HG03108 (cell line): ENCODE data around the gene TECPR2.

Experiments
- ATAC-seq: cut with Tn5 transposase; IDR thresholded peaks from one replicate; pipeline ENCODE4 v1.9.1; 2021; ENCODE audit warnings: moderate library complexity; ENCODE audit not compliant: unreplicated experiment

TECPR2 gene

DNA sequence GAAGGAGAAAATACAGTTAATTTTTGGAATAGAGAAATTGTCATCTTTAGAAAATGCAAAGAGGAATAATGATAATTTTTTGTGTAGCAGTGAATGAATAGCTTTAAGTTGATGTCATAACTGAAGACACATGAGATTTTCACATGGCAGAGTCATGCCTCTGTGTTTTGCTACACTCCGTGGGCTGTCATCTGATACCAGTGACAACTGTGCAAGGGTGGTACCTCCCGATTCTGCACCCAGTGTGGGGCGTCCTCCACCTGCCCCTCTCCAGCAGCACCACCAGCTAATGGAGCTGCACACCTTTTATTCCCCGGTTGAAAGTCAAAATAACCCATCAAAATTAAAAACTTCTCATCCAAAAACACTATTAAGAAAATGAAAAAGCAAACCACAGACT lies 99.7 kb downstream of the TECPR2 start:
- no peak for ATAC-seq

DNA sequence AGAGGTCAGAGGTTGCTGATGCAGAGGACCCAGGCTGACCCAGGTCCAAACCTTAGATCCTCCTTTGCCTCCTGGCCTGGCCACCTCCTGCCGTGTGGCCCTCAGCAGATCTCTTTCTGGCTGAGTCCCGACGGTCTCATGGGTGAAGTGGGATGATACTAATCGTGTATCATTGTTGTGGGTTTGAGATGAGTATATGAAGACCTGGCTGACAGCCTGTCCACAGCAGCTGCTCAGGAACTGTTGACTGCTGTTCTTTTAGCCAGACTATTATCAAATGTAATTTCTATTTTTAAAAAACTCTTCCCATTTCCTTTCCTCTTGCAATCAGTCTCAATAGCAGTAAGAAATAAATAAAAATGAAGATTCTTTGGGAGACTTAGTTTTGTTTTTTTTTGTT lies 101.3 kb downstream of the TECPR2 start:
- ATAC-seq = no peak

DNA sequence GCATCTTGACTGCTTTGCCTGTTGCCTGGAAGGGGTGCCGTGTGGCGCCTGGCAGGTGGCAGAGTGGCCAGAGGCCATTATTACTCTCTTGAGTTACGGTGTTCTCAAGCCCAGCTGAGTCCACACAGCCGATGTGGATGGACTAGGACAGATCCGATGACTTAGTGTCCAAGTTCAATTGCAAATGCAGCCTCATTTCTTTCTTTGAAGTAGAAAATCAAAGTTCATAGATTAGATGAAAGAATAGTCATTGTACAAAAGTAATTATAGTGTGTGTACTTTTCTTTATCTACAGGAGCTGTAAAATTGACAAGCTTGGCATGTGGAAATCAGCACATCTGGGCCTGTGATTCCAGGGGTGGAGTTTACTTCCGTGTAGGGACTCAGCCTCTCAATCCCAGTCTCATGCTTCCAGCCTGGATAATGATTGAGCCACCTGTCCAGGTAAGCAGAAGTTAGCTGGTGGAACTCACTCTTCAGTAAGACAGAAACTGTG lies 102.2 kb downstream of the TECPR2 start:
- no peak for ATAC-seq

DNA sequence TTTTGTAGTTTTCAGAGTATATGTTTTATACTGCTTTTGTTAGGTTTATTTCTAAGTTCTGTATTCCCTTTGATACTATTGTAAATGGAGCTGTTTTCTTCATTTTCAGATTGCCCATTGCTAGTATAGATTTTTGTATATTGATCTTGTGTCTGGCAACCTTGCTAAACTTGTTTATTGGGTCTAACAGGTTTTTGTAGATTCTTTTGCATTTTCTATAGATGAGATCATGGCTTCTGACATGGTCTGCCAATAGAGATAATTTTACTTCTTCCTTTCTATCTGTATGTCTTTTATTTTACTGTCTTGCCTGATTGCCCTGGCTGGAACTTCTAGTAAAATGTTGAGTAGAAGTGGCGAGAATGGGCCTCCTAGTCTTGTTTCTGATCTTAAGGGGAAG lies 106.5 kb downstream of the TECPR2 start:
- no peak for ATAC-seq

DNA sequence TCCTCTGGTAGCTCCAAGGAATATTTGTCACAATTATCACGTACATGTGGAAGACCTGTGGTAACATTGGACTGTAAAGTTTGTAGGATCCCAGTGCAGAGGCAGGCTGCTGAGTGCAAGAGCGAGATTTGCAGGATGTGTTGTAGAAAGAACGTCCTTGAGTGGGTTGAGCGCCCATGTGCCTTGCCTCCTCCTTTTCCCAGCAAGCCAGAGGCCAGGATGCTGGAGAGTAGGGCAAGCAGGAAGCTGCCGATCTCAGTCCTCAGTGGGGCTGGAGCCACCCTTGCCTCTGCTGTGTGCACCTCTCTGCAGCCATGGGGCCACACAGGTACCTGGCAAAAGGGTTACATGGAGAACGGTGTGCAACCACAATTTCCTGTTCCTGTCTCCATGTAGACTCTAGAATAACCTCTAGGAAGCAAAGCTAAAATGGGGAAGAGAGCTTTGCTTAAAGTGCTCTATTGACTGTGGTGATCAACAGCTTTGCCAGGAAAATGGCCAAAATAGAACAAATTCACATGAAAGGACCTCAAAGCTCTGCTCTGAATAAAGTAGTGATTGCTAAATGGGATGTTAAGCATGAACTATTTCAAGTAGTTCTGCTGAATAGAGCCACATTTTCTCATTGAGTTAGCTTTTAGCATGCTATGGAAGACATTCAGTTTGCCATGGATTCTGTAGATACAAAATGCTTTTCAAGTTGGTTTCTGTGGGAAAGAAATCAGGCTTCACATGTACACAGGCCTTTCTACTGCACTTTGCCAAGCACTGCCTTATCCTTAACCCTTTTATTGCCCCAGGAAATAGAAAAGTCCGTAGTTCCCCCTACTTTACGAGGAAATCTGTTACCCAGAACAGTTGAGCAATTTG lies 109.4 kb downstream of the TECPR2 start:
- no peak for ATAC-seq

DNA sequence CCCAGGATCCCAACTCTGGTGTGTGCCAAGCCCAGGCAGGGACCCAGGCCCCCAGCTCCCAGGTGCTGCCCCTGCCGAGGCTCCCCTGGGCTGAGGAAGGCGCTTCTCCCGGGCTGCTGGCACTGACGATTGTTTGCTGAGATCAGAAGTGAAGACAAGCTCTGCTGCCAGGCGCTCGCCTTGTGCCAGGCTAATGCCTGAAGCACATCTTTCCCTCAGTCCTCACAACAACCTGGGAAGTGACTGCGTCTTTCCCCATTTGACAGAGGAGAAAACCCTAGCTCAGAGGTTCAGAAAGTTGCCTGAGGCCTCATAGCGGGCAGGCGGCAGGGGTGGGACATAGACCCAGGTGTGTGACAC lies 110.0 kb downstream of the TECPR2 start:
- no peak for ATAC-seq

DNA sequence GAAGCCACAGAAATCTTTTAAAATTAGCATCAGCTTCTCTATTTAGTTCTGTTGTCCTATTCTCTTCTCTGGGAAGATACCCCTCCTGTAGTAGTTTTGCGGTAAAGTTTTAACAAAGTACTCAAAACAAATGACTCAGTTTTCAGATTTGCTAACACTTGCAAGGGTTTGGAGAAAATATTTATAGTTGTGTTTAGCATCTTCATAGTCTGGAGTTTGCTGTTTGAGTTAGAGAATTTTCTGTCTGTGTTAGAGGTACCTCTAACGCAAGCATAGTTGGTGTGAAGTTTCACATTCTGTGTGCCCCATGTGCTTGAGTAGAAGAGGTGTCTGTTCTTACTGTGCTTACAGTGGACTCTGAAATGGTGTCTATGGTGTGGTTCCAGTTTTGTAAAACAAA lies 110.8 kb downstream of the TECPR2 start:
- no peak for ATAC-seq

DNA sequence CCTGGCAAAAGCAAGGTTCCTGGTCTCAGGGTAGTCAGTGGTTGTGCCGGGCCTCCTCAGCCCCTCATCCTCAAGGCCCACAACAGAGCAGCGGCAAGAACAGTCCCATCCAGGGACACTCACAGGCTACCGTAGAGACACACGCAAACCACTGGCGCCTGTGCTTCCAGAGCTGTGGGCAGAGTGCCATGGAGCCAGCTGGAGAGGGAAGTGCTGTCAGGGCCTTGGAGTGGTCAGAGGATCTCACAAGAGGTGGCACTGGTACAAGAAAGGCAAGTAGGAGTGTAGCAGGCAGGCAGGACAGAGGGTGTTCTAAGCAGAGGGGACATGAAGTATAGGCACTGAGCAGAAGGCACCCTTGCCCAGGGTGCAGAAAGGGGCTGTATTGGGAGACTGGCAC lies 112.2 kb downstream of the TECPR2 start:
- ATAC-seq = no peak

DNA sequence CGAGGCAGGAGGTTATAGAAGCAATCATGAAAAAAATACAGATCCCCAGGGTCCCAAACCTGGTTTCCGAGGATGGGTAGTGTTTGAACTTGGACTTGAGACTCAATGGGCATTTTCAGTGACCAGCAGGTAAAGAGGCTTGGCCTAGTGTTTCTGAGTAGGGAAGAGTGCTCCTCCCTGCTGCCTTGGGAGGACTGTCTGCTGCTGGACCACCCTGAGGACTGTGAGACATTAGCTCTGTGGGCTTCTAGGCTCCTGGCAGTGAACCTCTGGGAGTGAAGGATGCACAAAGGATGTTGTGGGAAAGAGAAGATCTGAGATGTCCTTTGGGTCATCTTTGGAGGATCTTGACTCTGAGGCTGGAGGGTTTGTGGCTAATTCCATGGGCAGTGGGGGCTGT lies 116.4 kb downstream of the TECPR2 start:
- no peak for ATAC-seq

DNA sequence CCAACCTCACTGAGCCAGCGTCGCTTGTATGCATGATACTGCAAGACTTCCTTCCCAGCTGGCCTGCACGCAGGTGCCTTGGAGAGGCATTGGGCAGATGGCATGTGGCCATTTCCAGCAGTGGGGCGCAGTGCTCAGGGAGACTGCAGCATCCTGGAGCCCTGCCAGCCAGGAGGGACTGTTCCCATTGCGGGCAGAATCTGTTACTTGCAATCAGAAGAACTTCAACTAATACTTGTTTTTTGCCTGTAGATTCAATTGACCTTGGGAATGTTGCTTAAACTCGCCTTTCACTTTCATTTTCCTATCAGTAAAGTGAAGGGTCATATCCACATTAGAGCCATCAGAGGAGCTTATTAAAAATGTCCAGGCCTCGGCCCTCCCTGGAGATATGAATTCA lies 117.0 kb downstream of the TECPR2 start:
- no peak for ATAC-seq

DNA sequence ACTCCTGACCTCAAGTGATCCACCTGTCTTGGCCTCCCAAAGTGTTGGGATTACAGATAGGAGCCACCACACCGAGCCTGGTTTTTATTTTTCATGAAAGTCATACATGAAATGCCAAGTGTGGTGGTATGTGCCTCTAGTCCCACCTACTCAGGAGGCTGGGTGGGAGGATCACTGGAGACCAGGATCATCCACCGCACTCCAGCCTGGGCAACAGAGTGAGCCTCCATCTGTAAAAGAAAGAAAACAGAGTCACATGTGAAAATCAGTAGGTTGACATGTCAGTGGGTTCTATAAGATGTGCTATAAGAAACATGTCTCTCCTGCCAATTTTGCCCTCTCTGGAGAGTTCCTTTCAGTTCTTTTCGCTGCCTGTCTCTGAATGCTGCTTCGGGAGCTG lies 118.6 kb downstream of the TECPR2 start:
- ATAC-seq = no peak

DNA sequence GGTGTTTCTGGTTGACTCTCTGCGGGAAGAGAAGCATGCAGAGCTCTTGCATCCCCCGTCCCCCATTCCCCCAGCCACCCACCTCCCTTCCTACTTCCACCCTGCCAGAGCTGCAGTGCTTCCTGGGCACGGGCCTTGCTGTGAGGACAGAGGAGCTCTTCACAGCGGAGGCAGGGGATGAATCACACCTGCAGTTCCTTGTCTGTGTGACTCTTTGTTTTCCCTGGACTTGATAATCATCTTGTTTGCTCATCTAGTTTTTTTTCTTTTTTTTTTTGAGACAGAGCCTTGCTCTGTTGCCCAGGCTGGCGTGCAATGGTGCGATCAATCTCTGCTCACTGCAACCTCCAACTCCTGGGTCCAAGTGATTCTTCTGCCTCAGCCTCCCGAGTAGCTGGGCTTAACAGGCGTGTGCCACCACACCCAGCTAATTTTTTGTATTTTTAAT lies 119.1 kb downstream of the TECPR2 start:
- no peak for ATAC-seq

DNA sequence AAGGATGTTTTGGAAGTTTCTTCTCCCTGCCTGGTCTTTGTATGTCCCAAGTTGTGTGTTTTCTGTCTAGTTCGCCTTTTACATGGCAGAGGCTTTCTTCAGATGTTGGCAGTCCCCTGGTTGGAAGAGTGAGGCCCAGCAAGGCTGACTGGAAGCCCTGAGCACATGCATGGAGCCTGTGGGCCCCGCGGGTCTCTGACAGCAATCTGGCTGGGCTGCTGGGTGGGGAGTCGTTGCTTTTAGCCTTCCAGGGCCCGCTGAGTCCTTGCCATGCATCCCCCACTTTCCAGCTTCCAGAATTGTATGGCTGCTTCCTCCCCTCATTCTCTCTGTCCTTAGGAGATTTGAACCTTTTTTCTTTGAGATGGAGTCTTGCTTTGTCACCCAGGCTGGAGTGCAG lies 121.6 kb downstream of the TECPR2 start:
- ATAC-seq = no peak

DNA sequence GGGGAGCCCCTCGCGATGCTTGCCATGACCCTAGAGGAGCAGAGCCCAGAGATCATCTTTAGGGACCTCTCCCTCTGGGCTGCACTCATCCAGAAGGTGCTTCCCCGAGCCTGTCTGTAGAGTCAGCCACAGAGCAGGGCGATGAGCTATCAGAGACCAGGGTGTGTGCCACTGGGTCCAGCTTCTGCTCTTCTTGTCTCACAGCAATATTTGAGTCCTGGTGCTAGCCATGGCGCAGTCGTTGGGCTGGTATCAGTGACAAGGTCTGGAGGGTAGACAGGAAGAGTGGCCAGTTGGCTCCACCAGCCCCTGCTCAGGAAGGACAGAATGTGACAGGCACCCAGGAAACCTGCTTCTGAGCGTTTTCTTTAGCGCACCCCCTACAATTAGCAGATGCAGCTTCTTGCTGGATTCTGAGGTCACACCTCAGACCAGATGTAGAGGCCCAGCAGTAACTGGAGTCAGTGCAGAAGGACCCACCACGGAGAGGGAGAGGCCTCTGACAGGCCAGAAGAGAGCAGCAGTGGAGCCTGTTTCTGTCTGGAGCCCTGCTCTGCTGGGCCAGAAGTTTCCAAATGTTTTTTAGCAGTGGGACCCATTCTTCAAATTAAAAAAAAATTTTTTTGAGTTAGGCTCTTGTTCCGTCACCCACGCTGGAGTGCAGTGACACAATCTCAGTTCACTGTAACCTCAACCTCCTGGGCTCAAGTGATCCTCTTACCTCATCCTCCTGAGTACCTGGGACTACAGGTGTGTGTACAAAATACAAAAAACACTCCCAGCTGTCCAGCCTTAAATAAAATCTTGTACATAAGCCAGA lies 123.2 kb downstream of the TECPR2 start:
- no peak for ATAC-seq

DNA sequence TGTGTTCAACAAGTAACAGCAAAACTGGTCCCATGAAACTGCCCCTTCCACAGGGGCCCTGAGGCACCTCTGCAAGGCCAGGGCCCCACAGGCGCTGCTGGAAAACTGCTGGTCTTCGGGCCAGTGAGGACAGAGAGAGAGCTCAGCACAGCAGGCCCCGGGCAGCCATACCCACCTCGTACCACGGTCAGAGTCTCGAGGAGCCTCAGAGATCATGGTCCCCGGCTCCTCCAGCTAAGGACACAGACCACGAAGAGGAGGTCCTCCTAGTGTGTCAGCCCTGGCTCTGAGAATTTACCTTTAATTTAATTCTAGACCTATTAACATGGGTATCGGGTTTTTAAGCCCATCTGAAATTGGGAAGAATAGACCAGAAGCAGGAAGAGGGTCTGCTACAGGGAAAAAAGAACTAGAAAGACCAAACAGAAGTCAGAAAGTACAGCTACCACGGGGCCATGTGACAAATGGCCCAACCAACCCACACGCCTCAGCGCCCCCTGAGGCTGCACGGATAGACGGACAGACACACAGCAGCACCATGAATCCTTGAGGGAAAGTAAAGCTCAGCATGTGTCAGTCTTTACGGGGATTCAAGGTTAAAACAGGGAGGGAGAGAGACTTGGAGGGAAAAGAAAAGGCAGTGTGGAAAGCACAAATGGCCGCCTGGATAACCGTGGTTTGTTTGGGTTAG lies 123.9 kb downstream of the TECPR2 start:
- no peak for ATAC-seq

DNA sequence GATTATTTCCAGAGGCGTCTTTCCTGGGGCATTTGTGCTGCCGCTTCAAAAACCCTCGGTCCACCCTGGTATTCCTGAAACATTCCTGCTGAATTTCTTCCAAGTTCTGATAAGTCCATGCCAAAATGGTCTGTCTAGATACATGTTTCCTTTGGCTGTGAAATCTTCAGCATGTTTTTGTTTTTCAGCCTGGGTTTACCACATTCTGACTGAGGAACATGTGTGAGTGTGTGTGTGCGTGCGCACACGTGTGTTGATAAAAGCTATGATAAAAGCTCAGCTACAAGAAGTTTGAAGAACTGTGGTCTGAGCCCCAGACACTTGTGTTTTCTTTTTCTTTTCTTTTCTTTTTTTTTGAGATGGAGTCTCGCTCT lies 124.5 kb downstream of the TECPR2 start:
- no peak for ATAC-seq

DNA sequence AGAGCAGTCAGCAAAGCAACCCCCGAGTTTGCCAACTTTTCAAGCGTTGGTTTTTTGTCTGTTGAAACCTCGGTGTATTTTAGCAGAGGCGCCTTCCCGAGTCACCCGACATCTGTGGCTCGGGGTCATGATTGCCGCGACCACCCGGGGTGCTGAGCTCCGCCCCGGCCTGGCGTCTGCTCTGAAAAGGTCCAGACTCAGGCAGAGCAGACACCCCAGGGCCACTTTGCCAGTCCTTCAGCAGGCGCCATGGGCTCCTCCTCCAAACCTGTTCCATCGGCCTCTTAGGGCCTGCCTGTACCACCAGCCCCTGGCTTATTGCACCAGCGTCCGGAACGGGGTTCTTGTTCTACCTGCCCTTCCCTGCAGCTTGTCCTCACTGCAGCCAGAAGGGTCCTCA lies 127.7 kb downstream of the TECPR2 start:
- no peak for ATAC-seq

DNA sequence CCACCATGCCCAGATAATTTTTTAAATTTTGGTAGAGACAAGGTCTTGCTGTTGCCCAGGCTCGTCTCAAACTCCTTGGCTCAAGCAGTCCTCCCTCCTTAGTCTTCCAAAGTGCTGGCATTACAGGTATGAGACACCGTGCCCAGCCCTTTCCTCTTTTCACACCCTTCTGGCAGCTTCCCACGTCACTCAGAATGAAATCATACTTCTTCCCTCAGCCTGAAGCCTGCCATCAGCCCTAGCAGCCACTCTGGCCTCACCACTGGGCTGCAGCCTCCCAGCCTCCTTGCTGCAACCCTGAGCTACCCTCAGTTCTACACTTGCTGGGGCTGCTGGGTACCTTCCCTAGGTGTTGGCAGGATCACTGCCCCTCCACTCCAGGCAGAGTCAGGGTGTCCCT lies 128.6 kb downstream of the TECPR2 start:
- no peak for ATAC-seq

DNA sequence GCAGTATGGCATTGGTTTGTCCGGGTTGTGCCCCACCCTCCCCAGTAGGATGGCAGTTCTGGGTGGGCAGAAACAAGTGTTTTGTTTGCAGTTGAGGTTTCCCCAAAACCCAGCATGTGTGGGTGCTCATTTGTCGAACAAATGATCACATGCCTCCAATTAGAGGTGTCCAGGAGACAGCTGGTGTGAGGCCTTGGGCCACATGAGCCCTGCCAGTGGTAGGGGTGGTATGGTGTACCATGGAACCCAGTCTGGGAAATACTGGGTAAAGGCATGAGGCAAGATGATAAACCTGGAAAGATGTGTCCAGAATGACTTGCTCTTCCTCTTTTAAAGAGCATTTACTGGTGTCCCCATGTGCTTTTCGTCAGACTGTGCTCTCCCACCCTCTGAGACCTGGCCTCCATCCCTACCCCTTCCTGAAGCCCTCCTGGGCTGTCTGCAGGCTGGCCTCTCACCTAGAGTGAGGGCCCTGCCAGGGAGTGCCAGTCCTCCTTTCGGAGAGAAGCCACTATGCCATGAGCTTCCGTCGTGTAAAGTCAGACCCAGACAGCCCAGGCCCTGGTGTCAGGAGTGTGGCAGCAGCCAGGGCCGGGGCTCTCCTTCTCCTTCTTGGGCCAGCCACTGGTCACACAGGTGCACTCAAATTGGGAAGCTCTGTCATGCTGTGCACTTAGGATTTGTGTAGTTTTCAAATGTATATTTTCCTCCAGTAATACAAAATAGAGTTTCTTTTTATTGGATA lies 129.2 kb downstream of the TECPR2 start:
- no peak for ATAC-seq

DNA sequence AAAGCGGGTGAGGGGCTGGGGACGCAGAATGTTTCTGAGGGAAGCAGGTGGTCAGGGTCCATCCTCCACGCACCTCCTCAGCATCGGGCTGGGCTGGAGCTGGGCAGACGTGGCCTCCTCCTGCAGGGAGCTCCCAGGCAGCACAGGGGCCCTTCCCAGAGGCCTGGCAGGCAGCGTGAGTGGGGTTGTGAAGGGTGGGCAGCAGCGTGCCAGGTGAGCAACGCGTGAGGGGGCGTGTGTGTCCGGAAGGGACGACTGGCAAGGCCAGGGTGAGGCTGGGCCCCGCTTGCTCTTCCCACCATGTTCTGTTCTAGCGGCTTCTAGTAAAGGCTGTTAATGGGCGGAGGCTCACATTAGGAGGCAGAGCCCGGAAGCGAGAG lies 129.8 kb downstream of the TECPR2 start:
- no peak for ATAC-seq

DNA sequence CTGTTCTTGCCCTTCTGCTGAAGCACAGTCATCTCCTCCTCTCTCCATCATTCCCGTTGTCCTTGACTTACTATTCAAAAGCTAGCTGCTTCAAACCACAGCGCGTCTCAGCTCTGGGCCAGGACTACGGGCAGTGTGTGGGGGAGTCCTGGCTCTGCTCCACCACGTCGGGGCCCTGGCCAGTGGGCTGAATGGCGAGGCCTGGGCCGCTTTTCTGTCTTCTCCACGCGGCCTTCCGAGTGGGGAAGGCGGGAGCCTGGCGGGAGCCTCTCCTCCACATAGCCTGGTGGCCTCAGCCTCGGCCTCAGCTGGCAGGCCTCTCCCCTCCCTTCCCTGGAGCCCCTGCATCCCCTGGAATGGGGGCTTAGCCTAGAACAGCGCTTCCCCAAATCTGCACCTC lies 130.4 kb downstream of the TECPR2 start:
- ATAC-seq = no peak
